Gastroesophageal sphincter (tissue), 3 donors: Measurements from ENCODE around the gene TMEM223.

Experiments
- CTCF ChIP-seq, 4 experiments: fragments of 200-600 bp in 2 of 4; fragments of 450-650 bp in 2 of 4; sonication (generic) in 1 of 4; IDR thresholded peaks; one replicate each; pipeline ENCODE4 v1.5.1; 2017 to 2019; ENCODE audit warnings: antibody characterized with exemption in 4 of 4, mild to moderate bottlenecking in 2 of 4, moderate library complexity in 2 of 4
- POLR2A ChIP-seq, 2 donors: fragments of 450-650 bp; IDR thresholded peaks; one replicate each; pipeline ENCODE4 v1.6.1; 2017; ENCODE audit warnings: antibody characterized with exemption in 2 of 2, mild to moderate bottlenecking in 2 of 2, moderate library complexity in 1 of 2
- POLR2AphosphoS5 ChIP-seq: sonication (generic); formaldehyde crosslinking; IDR thresholded peaks from one replicate; pipeline ENCODE4 v1.6.1; 2017; ENCODE audit warnings: antibody characterized with exemption

- no peak for TF ChIP-seq CTCF (IDR thresholded peaks at IDR 0.05)
- TF ChIP-seq POLR2AphosphoS5: no peak
- TF ChIP-seq POLR2A (IDR thresholded peaks at IDR 0.05): no peak
Measured at GRCh38 chr11:62805961-62806441, 14.2 kb upstream of the TMEM223 start.
